HG02588 (cell line): ENCODE measurements around the gene SFT2D2.
"Not testable (repeated sequence)": the region's sequence is repeated elsewhere in the genome, so short reads cannot be mapped to it uniquely, and the experiment has no call there.

Experiments used
- ATAC-seq: cut with Tn5 transposase; IDR thresholded peaks from one replicate; pipeline ENCODE4 v1.9.1; 2021; ENCODE audit warnings: mild to moderate bottlenecking, moderate library complexity; ENCODE audit not compliant: unreplicated experiment

SFT2D2 gene

DNA sequence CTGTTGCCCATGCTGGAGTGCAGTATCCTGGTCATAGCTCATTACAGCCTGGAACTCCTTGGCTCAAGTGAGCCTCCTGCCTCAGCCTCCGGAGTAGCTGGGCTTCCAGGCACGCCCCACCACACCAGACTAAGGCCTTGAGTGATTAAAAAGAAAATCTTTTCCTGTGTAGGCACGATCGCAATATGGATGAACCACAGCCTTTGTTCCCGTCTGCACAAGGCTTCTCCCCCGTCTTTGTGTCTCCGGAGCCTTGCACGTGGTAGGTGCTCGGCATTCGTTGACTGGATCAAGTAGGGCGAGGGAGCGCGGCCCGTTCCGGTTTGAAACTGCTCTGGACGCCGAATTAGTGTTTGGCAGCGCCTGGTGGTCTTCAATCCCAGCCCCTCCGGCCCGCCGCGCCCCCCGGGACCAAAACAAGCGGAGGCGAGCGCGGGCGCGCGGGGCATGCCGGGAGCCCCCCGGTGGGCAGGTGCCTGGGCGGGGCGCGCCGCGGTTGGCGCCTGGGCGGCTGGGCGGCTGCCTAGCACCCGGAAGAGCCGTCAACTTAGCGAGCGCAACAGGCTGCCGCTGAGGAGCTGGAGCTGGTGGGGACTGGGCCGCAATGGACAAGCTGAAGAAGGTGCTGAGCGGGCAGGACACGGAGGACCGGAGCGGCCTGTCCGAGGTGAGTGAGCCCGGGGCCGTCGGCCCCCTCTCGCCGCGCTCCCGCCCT is at the start of gene SFT2D2:
Gene SFT2D2 (plus strand): TSS at position 529 of the 715 bp plus-strand sequence. CDS start 76 bp downstream, at position 605.
- ATAC-seq: peak; percentile 79

- ATAC-seq: no peak
These were observed 47.6 kb upstream of the SFT2D2 start for GRCh38 chr1:168178227-168178637.

GRCh38 chr1:168178638-168179437 is 47.0 kb upstream of the SFT2D2 start, which contains the start of gene TIPRL:
Gene TIPRL (plus strand): TSS chr1:168178962. CDS start chr1:168179078, 116 bp downstream.
- peak; percentile 94 for ATAC-seq

DNA sequence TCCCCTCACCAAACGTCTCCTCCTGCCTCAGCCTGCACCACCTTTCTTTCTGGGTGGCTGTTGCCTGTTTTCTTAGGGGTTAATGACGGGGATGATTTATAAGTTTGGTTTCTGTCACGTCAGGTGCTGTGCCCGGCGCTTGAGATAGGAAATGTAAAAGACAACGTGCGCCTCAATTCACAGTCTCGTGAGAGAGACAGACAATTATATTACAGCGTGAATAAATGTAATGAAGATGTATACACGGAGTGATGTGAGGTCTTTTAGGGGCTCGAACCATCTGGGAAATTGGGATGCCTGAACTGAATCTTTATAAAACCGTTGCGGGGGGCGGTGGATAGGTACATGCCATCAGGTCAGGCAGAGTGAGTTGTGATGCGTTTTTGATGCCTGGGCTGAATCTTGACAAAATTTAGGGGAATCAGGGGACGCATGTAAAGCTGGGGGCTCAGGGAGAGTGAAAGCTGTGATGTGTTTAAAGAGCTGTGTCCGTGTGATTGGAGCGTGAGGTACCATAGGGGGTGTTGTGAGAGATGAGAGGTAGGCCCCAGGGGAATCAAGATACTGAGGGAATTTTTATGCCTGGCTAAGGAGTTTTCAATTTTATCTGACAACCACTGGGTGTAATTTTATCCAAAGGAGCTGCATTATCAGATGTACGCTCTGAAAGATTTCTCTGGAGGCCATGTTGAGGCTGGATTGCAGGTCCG is 46.2 kb upstream of the SFT2D2 start:
- ATAC-seq: no peak

- no peak for ATAC-seq
These were observed 45.7 kb upstream of the SFT2D2 start for GRCh38 chr1:168180148-168180524.

DNA sequence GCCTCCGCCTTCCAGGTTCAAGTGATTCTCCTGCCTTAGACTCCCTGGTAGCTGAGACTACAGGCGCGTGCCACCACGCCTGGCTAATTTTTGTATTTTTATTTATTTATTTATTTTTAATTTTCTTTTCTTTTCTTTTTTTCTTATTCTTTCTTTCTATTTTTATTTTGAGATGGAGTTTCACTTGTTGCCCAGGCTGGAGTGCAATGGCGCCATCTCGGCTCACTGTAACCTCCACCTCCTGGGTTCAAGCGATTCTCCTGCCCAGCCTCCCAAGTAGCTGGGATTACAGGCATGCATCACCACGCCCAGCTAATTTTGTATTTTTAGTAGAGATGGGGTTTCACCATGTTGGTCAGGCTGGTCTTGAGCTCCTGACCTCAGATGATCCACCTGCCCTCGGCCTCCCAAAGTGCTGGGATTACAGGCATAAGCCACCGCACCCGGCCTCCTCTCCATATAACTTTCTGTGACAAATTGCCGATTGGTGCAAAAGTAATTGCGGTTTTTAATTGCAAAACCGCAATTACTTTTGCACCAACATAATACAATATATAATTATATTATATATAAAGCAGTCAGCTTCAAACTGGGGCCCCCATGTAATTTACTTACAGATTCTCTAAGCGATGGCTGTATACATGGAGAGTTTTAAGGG is 44.6 kb upstream of the SFT2D2 start:
- not testable (repeated sequence) for ATAC-seq

DNA sequence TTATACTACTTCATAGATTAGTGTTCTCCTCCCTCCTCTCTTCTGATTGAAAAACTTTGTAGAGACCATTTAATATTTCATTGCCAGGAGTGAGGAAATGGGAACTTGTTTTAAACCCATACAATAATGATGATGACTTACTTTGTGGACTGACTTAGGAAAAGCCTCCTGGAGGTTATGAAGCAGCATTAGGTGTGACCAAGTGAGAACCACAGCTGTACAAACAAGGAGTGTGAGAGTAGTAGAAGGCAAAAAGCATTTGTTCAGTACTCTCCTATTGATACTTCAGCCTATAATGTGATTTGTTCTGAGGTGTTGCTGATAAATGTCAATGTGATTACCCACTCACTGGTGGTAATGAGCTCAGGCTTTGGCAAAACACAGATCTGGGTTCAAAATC is 38.6 kb upstream of the SFT2D2 start:
- no peak for ATAC-seq

GRCh38 chr1:168190403-168190802 is 35.4 kb upstream of the SFT2D2 start:
- no peak for ATAC-seq

DNA sequence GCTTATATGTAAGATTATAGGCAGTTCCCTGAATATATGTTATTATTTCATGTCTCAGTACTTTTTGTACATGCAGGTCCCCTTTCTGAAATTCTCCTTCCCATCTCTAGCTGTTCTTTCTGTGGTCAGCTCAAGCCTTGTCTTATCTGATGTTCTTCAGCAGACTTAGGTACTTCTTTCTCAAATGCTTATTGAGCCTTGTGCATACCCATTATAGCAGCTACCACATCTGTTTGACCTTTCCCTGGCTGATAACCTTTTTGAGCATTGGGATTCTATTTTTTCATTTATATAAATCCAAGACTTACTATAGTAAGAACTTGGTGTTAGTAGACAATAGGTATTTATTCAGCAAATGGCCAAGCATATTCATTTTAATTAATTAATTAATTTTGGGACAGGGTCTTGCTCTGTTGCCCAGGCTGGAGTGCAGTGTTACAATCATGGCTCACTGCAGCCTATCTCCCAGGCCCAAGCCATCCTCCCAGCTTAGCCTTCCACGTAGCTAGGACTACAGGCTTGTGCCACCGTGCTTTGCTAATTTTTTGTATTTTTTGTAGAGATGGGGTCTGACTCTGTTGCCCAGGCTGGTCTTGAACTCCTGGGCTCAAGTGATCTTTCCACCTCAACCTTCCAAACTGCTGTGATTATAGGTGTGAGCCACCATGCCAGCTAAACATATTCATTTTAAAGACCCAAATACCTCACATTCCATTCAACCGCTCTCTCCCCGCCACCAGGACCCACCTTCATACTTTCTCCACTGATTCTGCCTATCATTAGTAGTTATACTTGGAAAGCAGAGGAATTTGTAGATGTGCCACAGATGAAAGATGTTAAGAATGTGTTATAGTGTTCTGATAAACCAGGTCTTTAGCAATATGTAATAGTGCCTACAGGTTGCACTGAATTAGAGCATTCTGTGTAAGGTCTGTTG is 30.3 kb upstream of the SFT2D2 start:
- ATAC-seq: no peak

- no peak for ATAC-seq
These were observed 26.7 kb upstream of the SFT2D2 start for GRCh38 chr1:168199056-168199455.

DNA sequence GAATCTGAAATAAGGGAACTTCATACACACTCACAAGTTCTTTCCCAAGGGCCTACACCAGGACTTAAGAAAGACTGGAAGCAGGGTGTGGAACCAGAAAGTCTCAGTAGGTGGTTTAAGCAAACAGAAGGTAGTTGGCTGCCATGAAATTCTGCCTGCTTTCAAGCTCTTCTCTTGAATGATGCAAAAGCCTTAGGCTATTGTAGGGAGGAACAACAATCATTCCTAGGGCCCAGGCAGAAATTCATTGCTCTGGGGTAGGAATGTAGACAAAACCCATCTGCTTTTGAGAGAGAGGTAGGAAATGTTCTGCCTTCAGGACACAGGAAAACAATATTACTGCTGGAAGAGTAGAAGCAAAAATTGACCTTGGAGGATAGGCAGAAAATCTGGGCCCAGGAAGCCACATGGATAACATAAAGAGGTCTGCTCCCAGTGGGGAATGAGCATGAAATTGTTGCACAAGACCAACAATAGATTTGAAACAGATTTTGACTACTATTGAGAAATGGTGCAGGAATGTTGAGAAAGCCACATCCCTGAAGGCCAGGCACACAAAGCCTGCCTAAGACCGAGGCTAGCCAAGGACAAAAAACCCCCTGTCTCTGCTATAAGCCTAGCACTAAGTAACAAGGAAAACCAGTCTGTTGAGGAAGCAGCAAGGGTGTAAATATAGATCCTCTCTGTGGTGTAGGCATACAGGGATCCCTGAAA is 22.7 kb upstream of the SFT2D2 start:
- no peak for ATAC-seq

DNA sequence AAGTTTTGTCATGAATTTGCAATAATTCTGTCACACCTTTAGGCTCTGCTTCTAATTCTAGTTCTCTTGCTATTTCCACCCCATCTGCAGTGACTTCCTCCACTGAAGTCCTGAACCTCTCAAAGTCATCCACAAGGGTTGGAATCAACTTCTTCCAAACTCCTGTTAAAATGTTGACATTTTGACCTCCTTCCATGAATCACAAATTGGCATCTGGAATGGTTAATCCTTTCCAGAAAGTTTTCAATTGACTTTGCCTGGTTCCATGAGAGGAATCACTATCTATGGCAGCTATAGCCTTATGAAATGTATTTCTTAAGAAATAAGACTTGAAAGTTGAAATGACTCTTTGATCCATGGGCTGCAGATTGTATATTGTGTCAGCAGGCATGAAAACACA is 19.7 kb upstream of the SFT2D2 start:
- no peak for ATAC-seq

DNA sequence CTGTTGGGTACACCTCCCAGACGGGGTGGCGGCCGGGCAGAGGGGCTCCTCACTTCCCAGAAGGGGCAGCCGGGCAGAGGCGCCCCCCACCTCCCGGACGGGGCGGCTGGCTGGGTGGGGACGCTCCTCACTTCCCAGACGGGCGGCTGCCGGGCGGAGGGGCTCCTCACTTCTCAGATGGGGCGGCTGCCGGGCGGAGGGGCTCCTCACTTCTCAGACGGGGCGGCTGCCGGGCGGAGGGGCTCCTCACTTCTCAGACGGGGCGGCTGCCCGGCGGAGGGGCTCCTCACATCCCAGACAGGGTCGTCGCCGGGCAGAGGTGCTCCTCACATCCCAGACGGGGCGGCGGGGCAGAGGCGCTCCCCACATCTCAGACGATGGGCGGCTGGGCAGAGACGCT is 18.1 kb upstream of the SFT2D2 start:
- ATAC-seq: not testable (repeated sequence)

- ATAC-seq: no peak
These were observed 15.5 kb upstream of the SFT2D2 start for GRCh38 chr1:168210312-168210711.

DNA sequence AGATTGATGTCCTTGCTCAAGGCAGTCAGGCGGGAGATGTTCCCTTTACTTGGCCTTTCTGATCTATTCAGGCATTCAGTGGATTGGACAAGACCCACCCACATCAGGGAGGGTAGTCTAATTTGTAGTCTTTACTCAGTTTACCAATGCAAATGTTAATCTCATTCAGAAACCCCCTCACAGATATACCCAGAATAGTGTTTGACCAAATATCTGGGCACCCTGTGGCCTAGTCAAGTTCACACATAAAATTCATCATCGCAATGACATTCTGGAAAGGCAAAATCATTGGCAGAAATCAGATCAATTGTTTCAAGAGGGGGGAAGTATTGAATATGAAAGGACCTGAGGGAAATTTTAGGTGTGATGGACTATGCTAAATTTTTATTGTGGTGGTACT is 12.5 kb upstream of the SFT2D2 start:
- ATAC-seq: no peak

- no peak for ATAC-seq
These were observed 9.6 kb upstream of the SFT2D2 start for GRCh38 chr1:168216171-168216570.

GRCh38 chr1:168217664-168218063 is 8.1 kb upstream of the SFT2D2 start:
- ATAC-seq: no peak

- no peak for ATAC-seq
These were observed 7.1 kb upstream of the SFT2D2 start for GRCh38 chr1:168218658-168219057.

GRCh38 chr1:168220470-168220871 is 5.3 kb upstream of the SFT2D2 start:
- no peak for ATAC-seq
